ENCODE measurements around the gene EDEM1. TPM values are rescaled to one million over a fixed set of nuclear protein-coding genes. Genes with fewer than 3 reads are reported as not detected.
A peak's percentile ranks its signal among the peaks of the same experiment; 100 is the strongest.
"Not testable (repeated sequence)": the region's sequence is repeated elsewhere in the genome, so short reads cannot be mapped to it uniquely, and the experiment has no call there.

EDEM1 gene
- total RNA-seq: 100 to 1,000 TPM; 132 to 133 TPM

GRCh38 chr3:5187156-5187919, at the start of gene EDEM1:
Gene EDEM1, plus strand, starts transcription at chr3:5187707. Its CDS starts 99 bp downstream, at chr3:5187806.
- Mint-ChIP-seq H3K27ac (peak within 1 kb of the TSS; percentile 99), H3K27me3 (no peaks in the 10 kb centered on the region), H3K36me3 (peaks cover 36% of the 10 kb centered on the region), H3K4me1 (peaks cover 37% of the 10 kb centered on the region), H3K9me3 (no peaks in the 10 kb centered on the region), H3K4me3 (peak within 1 kb of the TSS; percentile 98)
- peak; percentile 98 for DNase-seq

GRCh38 chr3:5138214-5138981, 49.1 kb upstream of the EDEM1 start:
- peaks cover 63% of the 10 kb centered on the region for H3K4me1 Mint-ChIP-seq

GRCh38 chr3:5140230-5140621, 47.3 kb upstream of the EDEM1 start:
- H3K36me3 Mint-ChIP-seq: peaks cover 59% of the 10 kb centered on the region
- DNase-seq: no peak
- H3K27ac Mint-ChIP-seq: peak overlapping the region; percentile 18
- H3K4me3 Mint-ChIP-seq: no peak overlapping the region
- peaks cover 59% of the 10 kb centered on the region for H3K4me1 Mint-ChIP-seq
- no peaks in the 10 kb centered on the region for H3K27me3 Mint-ChIP-seq
- peaks cover 18% of the 10 kb centered on the region for H3K9me3 Mint-ChIP-seq

More at GRCh38 chr3:5138214-5138981, 49.1 kb upstream of the EDEM1 start:
- Mint-ChIP-seq H3K9me3 (peaks cover 4% of the 10 kb centered on the region), H3K4me3 (no peak overlapping the region), H3K27ac (no peak overlapping the region), H3K27me3 (no peaks in the 10 kb centered on the region), H3K36me3 (peaks cover 41% of the 10 kb centered on the region)
- DNase-seq: no peak

- H3K4me3 Mint-ChIP-seq: no peak overlapping the region
Measured at GRCh38 chr3:5140839-5141238, 46.7 kb upstream of the EDEM1 start.

GRCh38 chr3:5141760-5142159, 45.7 kb upstream of the EDEM1 start:
- H3K4me1 Mint-ChIP-seq: peaks cover 51% of the 10 kb centered on the region
- peaks cover 28% of the 10 kb centered on the region for H3K9me3 Mint-ChIP-seq
- H3K36me3 Mint-ChIP-seq: peaks cover 73% of the 10 kb centered on the region
- no peak overlapping the region for H3K27ac Mint-ChIP-seq
- H3K27me3 Mint-ChIP-seq: no peaks in the 10 kb centered on the region
- H3K4me3 Mint-ChIP-seq: no peak overlapping the region
- no peak for DNase-seq

More at GRCh38 chr3:5140839-5141238, 46.7 kb upstream of the EDEM1 start:
- Mint-ChIP-seq H3K4me1 (peaks cover 59% of the 10 kb centered on the region), H3K27ac (peak overlapping the region; percentile 18), H3K9me3 (peaks cover 23% of the 10 kb centered on the region), H3K27me3 (no peaks in the 10 kb centered on the region), H3K36me3 (peaks cover 65% of the 10 kb centered on the region)
- no peak for DNase-seq

- peaks cover 44% of the 10 kb centered on the region for H3K4me1 Mint-ChIP-seq
- no peaks in the 10 kb centered on the region for H3K27me3 Mint-ChIP-seq
- no peak overlapping the region for H3K27ac Mint-ChIP-seq
- no peak overlapping the region for H3K4me3 Mint-ChIP-seq
- peaks cover 35% of the 10 kb centered on the region for H3K9me3 Mint-ChIP-seq
- peaks cover 89% of the 10 kb centered on the region for H3K36me3 Mint-ChIP-seq
- no peak for DNase-seq
Measured at GRCh38 chr3:5143464-5143863, 44.0 kb upstream of the EDEM1 start.

- Mint-ChIP-seq H3K4me1 (peaks cover 40% of the 10 kb centered on the region), H3K36me3 (peaks cover 95% of the 10 kb centered on the region), H3K4me3 (no peak overlapping the region), H3K27me3 (no peaks in the 10 kb centered on the region), H3K9me3 (peaks cover 35% of the 10 kb centered on the region), H3K27ac (no peak overlapping the region)
- no peak for DNase-seq
Measured at GRCh38 chr3:5144316-5144994, 43.1 kb upstream of the EDEM1 start.

GRCh38 chr3:5145120-5145519, 42.4 kb upstream of the EDEM1 start:
- H3K4me1 Mint-ChIP-seq: peaks cover 38% of the 10 kb centered on the region
- no peak overlapping the region for H3K4me3 Mint-ChIP-seq
- no peak overlapping the region for H3K27ac Mint-ChIP-seq
- peaks cover 35% of the 10 kb centered on the region for H3K9me3 Mint-ChIP-seq
- no peaks in the 10 kb centered on the region for H3K27me3 Mint-ChIP-seq
- H3K36me3 Mint-ChIP-seq: peaks cover 94% of the 10 kb centered on the region
- DNase-seq: no peak

GRCh38 chr3:5147152-5147551, 40.4 kb upstream of the EDEM1 start:
- not testable (repeated sequence) for DNase-seq, H3K27me3 Mint-ChIP-seq, H3K4me3 Mint-ChIP-seq, H3K27ac Mint-ChIP-seq
- peaks cover 28% of the 10 kb centered on the region for H3K4me1 Mint-ChIP-seq
- H3K36me3 Mint-ChIP-seq: peaks cover 85% of the 10 kb centered on the region
- peaks cover 35% of the 10 kb centered on the region for H3K9me3 Mint-ChIP-seq

- peaks cover 36% of the 10 kb centered on the region for H3K4me1 Mint-ChIP-seq
- H3K36me3 Mint-ChIP-seq: peaks cover 80% of the 10 kb centered on the region
Measured at GRCh38 chr3:5149306-5149880, 38.1 kb upstream of the EDEM1 start.

GRCh38 chr3:5151586-5151985, 35.9 kb upstream of the EDEM1 start:
- no peaks in the 10 kb centered on the region for H3K27me3 Mint-ChIP-seq
- H3K4me1 Mint-ChIP-seq: peaks cover 44% of the 10 kb centered on the region
- peaks cover 63% of the 10 kb centered on the region for H3K36me3 Mint-ChIP-seq
- no peak overlapping the region for H3K27ac Mint-ChIP-seq
- H3K4me3 Mint-ChIP-seq: no peak overlapping the region
- H3K9me3 Mint-ChIP-seq: peaks cover 10% of the 10 kb centered on the region
- DNase-seq: no peak

More at GRCh38 chr3:5149306-5149880, 38.1 kb upstream of the EDEM1 start:
- H3K27me3 Mint-ChIP-seq: no peaks in the 10 kb centered on the region
- DNase-seq: no peak
- no peak overlapping the region for H3K4me3 Mint-ChIP-seq
- peaks cover 26% of the 10 kb centered on the region for H3K9me3 Mint-ChIP-seq
- H3K27ac Mint-ChIP-seq: no peak overlapping the region

GRCh38 chr3:5153074-5153473, 34.4 kb upstream of the EDEM1 start:
- Mint-ChIP-seq H3K36me3 (peaks cover 56% of the 10 kb centered on the region), H3K27ac (no peak overlapping the region), H3K9me3 (peaks cover 2% of the 10 kb centered on the region), H3K27me3 (no peaks in the 10 kb centered on the region), H3K4me1 (peaks cover 44% of the 10 kb centered on the region), H3K4me3 (no peak overlapping the region)
- no peak for DNase-seq

- no peak for DNase-seq
- no peak overlapping the region for H3K4me3 Mint-ChIP-seq
- H3K27ac Mint-ChIP-seq: no peak overlapping the region
Measured at GRCh38 chr3:5155241-5155640, 32.3 kb upstream of the EDEM1 start.

GRCh38 chr3:5160321-5160720, 27.2 kb upstream of the EDEM1 start:
- no peaks in the 10 kb centered on the region for H3K9me3 Mint-ChIP-seq
- peaks cover 13% of the 10 kb centered on the region for H3K36me3 Mint-ChIP-seq
- no peak for DNase-seq
- no peaks in the 10 kb centered on the region for H3K27me3 Mint-ChIP-seq
- peaks cover 52% of the 10 kb centered on the region for H3K4me1 Mint-ChIP-seq
- no peak overlapping the region for H3K4me3 Mint-ChIP-seq
- peak overlapping the region; percentile 34 for H3K27ac Mint-ChIP-seq

More at GRCh38 chr3:5155241-5155640, 32.3 kb upstream of the EDEM1 start:
- Mint-ChIP-seq H3K27me3 (no peaks in the 10 kb centered on the region), H3K9me3 (peaks cover 2% of the 10 kb centered on the region), H3K4me1 (peaks cover 41% of the 10 kb centered on the region), H3K36me3 (peaks cover 43% of the 10 kb centered on the region)

All from activated naive CD8-positive, alpha-beta T cell treated with anti-CD3 and anti-CD28 coated beads for 36 hours (primary cell).